GM15510 (cell line): ENCODE measurements around the gene SCN1A.

Experiments used
- POLR2A ChIP-seq: IDR thresholded peaks from 3 replicates; pipeline ENCODE4 v1.6.1; 2011; ENCODE audit warnings: borderline replicate concordance; ENCODE audit not compliant: insufficient read length; ENCODE audit errors: extremely low read depth

The SCN1A gene

GRCh38 chr2:166127217-166128155 is at the start of gene SCN1A:
Gene SCN1A, minus strand, starts transcription at chr2:166128020. Its CDS starts 54,399 bp downstream, at chr2:166073621.
- no peak for TF ChIP-seq POLR2A

- no peak for TF ChIP-seq POLR2A
These were observed 45.4 kb upstream of the SCN1A start for GRCh38 chr2:166173263-166173662.

- TF ChIP-seq POLR2A: no peak
These were observed 43.4 kb upstream of the SCN1A start for GRCh38 chr2:166171216-166171615.

- TF ChIP-seq POLR2A: no peak
These were observed 42.5 kb upstream of the SCN1A start for GRCh38 chr2:166170356-166170755.

- TF ChIP-seq POLR2A: no peak
These were observed 39.6 kb upstream of the SCN1A start for GRCh38 chr2:166167449-166167848.

DNA sequence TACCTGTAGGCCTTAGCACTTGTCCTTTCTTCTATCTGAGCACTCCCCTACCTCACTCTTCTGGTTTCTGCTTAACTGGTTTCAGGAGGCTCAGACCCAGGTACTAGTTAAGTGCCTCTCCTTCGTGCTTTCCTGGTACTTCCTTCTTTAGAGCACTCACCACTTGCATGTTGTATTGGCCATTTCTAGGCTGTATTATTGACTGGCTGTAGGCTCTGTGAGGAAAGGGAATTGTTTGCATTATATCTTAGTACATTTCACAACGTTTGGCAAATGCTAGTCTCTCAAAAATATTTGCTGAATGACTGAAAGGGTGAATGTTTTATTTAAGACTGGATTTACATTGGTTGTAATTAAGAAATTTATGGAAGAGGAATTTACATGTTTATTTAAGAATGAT is 36.0 kb upstream of the SCN1A start:
- TF ChIP-seq POLR2A: no peak

GRCh38 chr2:166158546-166158945 is 30.7 kb upstream of the SCN1A start:
- no peak for TF ChIP-seq POLR2A

DNA sequence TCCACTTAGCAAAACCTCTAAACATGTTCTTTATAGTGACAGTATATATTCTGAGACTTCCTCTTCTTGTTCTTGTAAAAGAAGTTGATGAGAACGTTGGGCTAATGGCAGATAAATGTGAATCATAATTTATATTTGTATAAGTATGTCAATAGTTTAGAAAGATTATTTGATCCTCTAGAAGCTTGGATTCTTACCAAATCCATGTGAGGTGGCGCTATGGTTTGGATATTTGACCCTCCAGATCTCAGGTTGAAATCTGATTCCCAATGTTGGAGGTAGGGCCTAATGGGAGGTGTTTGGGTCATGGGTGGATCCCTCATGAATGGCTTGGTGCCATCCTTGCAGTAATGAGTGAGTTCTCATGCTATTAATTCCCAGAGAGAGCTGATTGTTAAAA is 29.8 kb upstream of the SCN1A start:
- TF ChIP-seq POLR2A: no peak

- no peak for TF ChIP-seq POLR2A
These were observed 29.2 kb upstream of the SCN1A start for GRCh38 chr2:166156985-166157490.

DNA sequence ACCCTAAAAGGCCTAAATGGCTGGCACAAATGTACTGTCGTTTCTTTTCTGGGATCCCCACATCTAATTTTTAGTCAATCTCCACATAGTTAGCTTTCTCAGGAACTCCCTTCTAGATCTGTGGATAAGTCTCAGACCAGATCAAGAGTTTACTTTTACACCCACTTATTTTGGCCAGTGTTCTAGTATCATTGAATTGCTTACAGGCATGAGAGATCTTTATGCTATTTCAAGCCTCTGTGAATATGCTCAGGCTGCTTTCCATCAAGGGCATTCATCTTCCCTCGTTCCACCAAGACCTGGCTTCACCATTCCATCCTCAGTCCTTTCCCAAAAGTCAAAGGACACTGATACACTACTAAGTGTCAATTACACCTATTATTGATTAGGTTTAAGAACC is 27.8 kb upstream of the SCN1A start:
- TF ChIP-seq POLR2A: no peak

DNA sequence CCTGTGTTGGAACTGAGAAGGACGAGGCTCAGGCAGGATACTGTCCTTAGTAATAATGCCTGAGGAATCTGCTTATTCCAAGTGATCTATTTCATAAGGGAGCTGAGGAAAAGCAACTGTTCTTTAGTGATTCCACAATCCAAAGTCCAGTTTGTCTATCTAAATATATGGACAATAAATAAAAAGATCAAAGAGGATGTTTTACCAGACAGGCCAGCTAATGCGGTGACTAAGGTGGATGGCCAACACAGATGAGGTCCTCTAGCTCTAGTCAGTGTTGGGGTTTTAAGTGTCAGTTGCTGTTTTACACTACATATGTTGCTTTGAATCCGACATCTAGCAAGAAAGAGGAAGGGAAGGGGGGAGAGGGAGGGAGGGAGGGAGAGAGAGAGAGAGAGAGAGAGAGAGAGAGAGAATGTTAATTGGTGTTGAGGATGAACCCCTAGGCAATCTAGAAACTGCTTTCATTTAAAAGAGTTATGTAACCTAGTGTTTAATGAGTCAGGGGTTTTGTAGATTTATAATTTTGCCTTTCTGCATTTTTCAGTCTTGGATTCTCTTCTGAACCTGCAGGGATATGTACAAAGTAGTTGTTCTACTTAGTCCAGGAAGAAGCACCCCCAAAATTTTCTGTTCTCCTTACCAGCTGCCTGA is 27.0 kb upstream of the SCN1A start:
- TF ChIP-seq POLR2A: no peak

DNA sequence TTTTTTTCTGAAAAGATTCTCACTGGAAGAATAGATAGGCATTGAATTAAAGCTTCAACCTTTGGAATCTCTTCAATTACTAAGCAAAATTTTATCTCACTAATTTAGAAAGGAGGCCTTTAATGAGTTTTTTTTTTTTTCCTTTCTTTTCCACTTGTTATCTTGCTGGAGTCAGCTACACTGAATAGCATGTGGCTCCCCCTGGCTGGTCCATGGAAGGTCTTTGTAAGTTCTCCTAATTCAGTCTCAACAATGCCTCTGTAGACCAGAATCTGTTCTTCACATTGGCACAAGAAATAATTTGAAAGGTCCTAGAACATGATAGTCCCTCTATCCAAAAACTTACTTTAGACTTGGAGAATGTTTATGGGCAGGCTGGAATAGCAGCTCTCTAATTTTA is 24.2 kb upstream of the SCN1A start:
- TF ChIP-seq POLR2A: no peak

GRCh38 chr2:166148500-166149400 is 20.9 kb upstream of the SCN1A start:
- TF ChIP-seq POLR2A: no peak

DNA sequence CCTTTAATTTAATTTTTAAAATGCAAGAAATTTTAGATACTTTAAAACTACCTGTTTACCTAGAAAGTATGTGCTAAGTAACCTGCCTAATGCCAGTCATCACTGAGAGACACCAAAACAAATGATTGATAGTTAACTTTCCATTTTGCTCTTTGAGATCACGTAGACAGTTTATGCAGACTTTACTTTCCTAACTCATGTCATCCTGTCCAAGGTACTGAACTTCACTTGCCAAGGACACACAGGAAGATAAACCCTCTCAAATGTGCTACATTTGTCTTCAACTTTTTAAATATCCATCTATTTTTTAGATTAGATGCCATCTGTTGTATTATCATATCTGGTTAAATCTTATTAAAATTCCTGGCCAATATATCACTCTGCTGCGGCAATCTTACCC is 20.1 kb upstream of the SCN1A start:
- no peak for TF ChIP-seq POLR2A

DNA sequence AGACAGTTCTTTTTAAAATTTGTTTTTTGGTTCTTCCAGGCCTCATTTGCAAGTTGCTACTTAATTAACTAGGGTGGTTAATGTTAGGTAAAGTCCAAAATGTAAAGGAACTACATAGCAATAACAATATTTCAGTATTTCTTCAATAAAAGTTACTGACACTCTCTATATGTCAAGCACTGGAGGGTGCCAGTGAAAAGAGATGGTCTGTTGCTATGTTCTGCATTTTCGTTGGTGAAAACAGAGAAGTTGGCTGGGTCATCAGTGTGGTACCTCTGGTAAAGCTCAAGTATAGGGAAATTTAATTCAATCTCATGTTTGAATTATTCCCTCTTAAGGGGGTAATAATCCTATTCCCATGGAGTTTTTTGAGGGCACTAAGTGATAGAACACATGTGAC is 16.3 kb upstream of the SCN1A start:
- no peak for TF ChIP-seq POLR2A
